Liver (tissue), 9 donors: ENCODE measurements around the gene ULK2. TPM values are rescaled to one million over a fixed set of nuclear protein-coding genes. Genes with fewer than 3 reads are reported as not detected.

ENCODE experiments used
- DNase-seq: peaks from one replicate; pipeline ENCODE4 v3.0.0-alpha.2; 2017; ENCODE audit warnings: low spot score
- H3K27ac ChIP-seq, 2 donors: one replicate each; pipeline ENCODE4 v1.7.0; 2013; ENCODE audit warnings: inconsistent platforms in 2 of 2, low read length in 2 of 2, control low read depth in 1 of 2, low read depth in 1 of 2, mild to moderate bottlenecking in 1 of 2
- H3K27me3 ChIP-seq, 4 donors: one replicate each; pipeline versions ENCODE4 v1.6.1 to v1.7.0; 2013; ENCODE audit warnings: low read length in 3 of 4, inconsistent platforms in 1 of 4, mild to moderate bottlenecking in 1 of 4, moderate library complexity in 1 of 4; ENCODE audit not compliant: control insufficient read depth in 4 of 4, insufficient read depth in 4 of 4
- H3K36me3 ChIP-seq, 4 donors: one replicate each; pipeline versions ENCODE4 v1.6.1 to v1.7.0; 2013; ENCODE audit warnings: low read length in 3 of 4, mild to moderate bottlenecking in 3 of 4, low read depth in 1 of 4, moderate library complexity in 1 of 4; ENCODE audit not compliant: control insufficient read depth in 4 of 4, insufficient read depth in 3 of 4
- H3K4me1 ChIP-seq, 4 donors: one replicate each; pipeline versions ENCODE4 v1.6.1 to v1.7.0; 2013; ENCODE audit warnings: low read length in 3 of 4, mild to moderate bottlenecking in 3 of 4, moderate library complexity in 1 of 4; ENCODE audit not compliant: control insufficient read depth in 4 of 4, insufficient read depth in 4 of 4
- H3K4me3 ChIP-seq, 3 donors: one replicate each; pipeline versions ENCODE4 v1.6.1 to v1.7.0; 2013; ENCODE audit warnings: low read length in 3 of 3, control low read depth in 1 of 3, low read depth in 1 of 3, mild to moderate bottlenecking in 1 of 3
- H3K9ac ChIP-seq, 2 donors: one replicate each; pipeline ENCODE4 v1.7.0; 2013; ENCODE audit warnings: low read length in 2 of 2, mild to moderate bottlenecking in 2 of 2, moderate library complexity in 2 of 2, control low read depth in 1 of 2, low read depth in 1 of 2
- H3K9me3 ChIP-seq, 4 donors: one replicate each; pipeline versions ENCODE4 v1.6.1 to v1.7.0; 2013; ENCODE audit warnings: low read length in 3 of 4; ENCODE audit not compliant: control insufficient read depth in 4 of 4
- ATF3 ChIP-seq: IDR thresholded peaks from 2 replicates; pipeline ENCODE4 v1.6.1; 2016; ENCODE audit warnings: antibody characterized with exemption
- CTCF ChIP-seq: fragments of 150-350 bp; IDR thresholded peaks from 2 replicates; pipeline ENCODE4 v1.5.1; 2017; ENCODE audit warnings: improper control_type of control experiment, low read depth, low read length; ENCODE audit not compliant: missing input control
- EGR1 ChIP-seq, 2 donors: IDR thresholded peaks; 2 replicates each; pipeline ENCODE4 v1.6.1; 2016 to 2018; ENCODE audit warnings: antibody characterized with exemption in 2 of 2, low read depth in 2 of 2
- FOXA1 ChIP-seq: IDR thresholded peaks from 2 replicates; pipeline ENCODE4 v1.6.1; 2016; ENCODE audit warnings: antibody characterized with exemption
- FOXA2 ChIP-seq: IDR thresholded peaks from 2 replicates; pipeline ENCODE4 v1.6.1; 2016; ENCODE audit warnings: antibody characterized with exemption
- GABPA ChIP-seq, 2 donors: IDR thresholded peaks in 1 of 2; conservative IDR thresholded peaks in 1 of 2; 2 replicates each; pipeline ENCODE4 v1.6.1; 2016; ENCODE audit warnings: antibody characterized with exemption in 2 of 2, mild to moderate bottlenecking in 1 of 2, moderate library complexity in 1 of 2
- HNF4A ChIP-seq, 2 donors: conservative IDR thresholded peaks; 2 replicates each; pipeline ENCODE4 v1.6.1; 2016; ENCODE audit warnings: antibody characterized with exemption in 2 of 2, mild to moderate bottlenecking in 2 of 2
- HNF4G ChIP-seq: IDR thresholded peaks from 2 replicates; pipeline ENCODE4 v1.6.1; 2016; ENCODE audit warnings: antibody characterized with exemption
- JUND ChIP-seq, 2 donors: IDR thresholded peaks; 2 replicates each; pipeline ENCODE4 v1.6.1; 2016; ENCODE audit warnings: antibody characterized with exemption in 2 of 2
- MAX ChIP-seq: IDR thresholded peaks from 2 replicates; pipeline ENCODE4 v1.6.1; 2016; ENCODE audit warnings: antibody characterized with exemption
- NR2F2 ChIP-seq: IDR thresholded peaks from 2 replicates; pipeline ENCODE4 v1.6.1; 2016; ENCODE audit warnings: antibody characterized with exemption
- RAD21 ChIP-seq, 2 donors: IDR thresholded peaks; 2 replicates each; pipeline ENCODE4 v1.6.1; 2016; ENCODE audit warnings: antibody characterized with exemption in 2 of 2, mild to moderate bottlenecking in 2 of 2
- REST ChIP-seq: IDR thresholded peaks from 2 replicates; pipeline ENCODE4 v1.6.1; 2016; ENCODE audit warnings: antibody characterized with exemption, mild to moderate bottlenecking
- RXRA ChIP-seq, 2 donors: IDR thresholded peaks; 2 replicates each; pipeline ENCODE4 v1.6.1; 2017 to 2018; ENCODE audit warnings: antibody characterized with exemption in 2 of 2, mild to moderate bottlenecking in 1 of 2
- SP1 ChIP-seq: IDR thresholded peaks from 2 replicates; pipeline ENCODE4 v1.6.1; 2018; ENCODE audit warnings: antibody characterized with exemption, mild to moderate bottlenecking
- TAF1 ChIP-seq: conservative IDR thresholded peaks from 2 replicates; pipeline ENCODE4 v1.6.1; 2016; ENCODE audit warnings: antibody characterized with exemption, mild to moderate bottlenecking
- YY1 ChIP-seq: IDR thresholded peaks from 2 replicates; pipeline ENCODE4 v1.6.1; 2016; ENCODE audit warnings: antibody characterized with exemption, mild to moderate bottlenecking
- ZBTB33 ChIP-seq: IDR thresholded peaks from 2 replicates; pipeline ENCODE4 v1.6.1; 2016; ENCODE audit warnings: antibody characterized with exemption
- WGBS: extraction: QIAGEN DNeasy Blood & Tissue Kit; methylation state at CpG from one replicate; pipeline ENCODE4 v1.1.7; 2013; 5-methylcytosine and 5-hydroxymethylcytosine counted together
- polyA plus RNA-seq, 2 donors: library from polyadenylated mRNA; stranded (reverse) in 1 of 2; unstranded in 1 of 2; fragments of 200-250 nt in 1 of 2; fragments of >200 nt in 1 of 2; fragmentation: Nextera tagmentation in 1 of 2; extraction: Ambion mirVana in 1 of 2; gene quantifications; one replicate each; pipeline versions ENCODE4 v1.2.1 to v1.2.3, GENCODE V29; 2013 to 2015
- total RNA-seq, 2 donors: library from RNA; depleted of rRNA; stranded (reverse); fragments of >200 nt; gene quantifications; one replicate each; pipeline ENCODE4 v1.2.3, GENCODE V29; 2014
- donor health status: healthy.
- donor health status: healthy.
- donor health status: healthy.
- donor health status: healthy.
- donor health status: healthy.

The ULK2 gene
- total and polyA plus RNA-seq, 4 donors, result 0.89 to 7.9 (median 4.2) TPM

GRCh38 chr17:19880393-19880792 lies 12.7 kb upstream of the ULK2 start:
- TF ChIP-seq NR2F2 (no peak), RAD21 (IDR thresholded peaks at IDR 0.05) (no peak), FOXA2 (no peak), GABPA (IDR thresholded peaks at IDR 0.05 in 1 of 2, conservative IDR thresholded peaks at IDR 0.05 in 1 of 2) (no peak), HNF4G (no peak), TAF1 (no peak), REST (no peak), ATF3 (no peak), YY1 (no peak), FOXA1 (no peak), MAX (no peak), JUND (IDR thresholded peaks at IDR 0.05) (no peak), EGR1 (IDR thresholded peaks at IDR 0.05; ENCODE audit: low read depth in 2 of 2) (no peak), ZBTB33 (no peak), SP1 (no peak), HNF4A (conservative IDR thresholded peaks at IDR 0.05) (no peak), CTCF (no peak), RXRA (IDR thresholded peaks at IDR 0.05) (no peak)
- Histone ChIP-seq H3K9me3 (no peaks in the 10 kb centered on the region), H3K9ac (no peak overlapping the region), H3K27me3 (no peaks in the 10 kb centered on the region), H3K36me3 (no peaks in the 10 kb centered on the region), H3K4me3 (no peak overlapping the region), H3K4me1 (no peaks in the 10 kb centered on the region), H3K27ac (no peak overlapping the region)
- no peak for DNase-seq
- WGBS, result 89% methylated on average over 4 of the region's 4 CpGs
